ENCODE data around the gene ABCD4.

DNA sequence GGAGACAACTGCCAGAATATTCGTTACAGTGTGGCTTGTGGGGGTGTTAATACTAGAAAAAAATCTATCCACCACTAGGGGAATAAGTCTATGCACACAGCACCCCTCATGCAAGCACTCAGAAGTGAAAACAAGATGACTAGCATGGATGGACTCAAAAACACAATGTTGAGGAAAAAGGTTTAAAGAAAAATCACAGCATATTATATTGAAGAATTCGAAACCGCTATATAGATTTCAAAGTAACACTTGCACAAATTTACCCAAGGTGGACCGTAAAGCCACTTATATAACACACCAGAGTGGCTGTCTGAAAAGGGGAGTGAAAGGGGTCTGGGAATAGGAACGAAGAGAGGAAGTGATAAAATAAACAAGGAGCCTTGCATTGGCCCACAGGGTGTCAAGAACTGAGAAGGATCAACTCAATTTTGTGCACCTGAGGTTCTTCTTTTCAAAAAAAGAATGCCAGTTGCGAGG lies 544 bp downstream of the ABCD4 start:
- TF ChIP-seq POLR2A (IDR thresholded peaks at IDR 0.05) = no peak
- no peak for TF ChIP-seq POLR2AphosphoS5 (IDR thresholded peaks at IDR 0.05)
- TF ChIP-seq, protein P1, sequence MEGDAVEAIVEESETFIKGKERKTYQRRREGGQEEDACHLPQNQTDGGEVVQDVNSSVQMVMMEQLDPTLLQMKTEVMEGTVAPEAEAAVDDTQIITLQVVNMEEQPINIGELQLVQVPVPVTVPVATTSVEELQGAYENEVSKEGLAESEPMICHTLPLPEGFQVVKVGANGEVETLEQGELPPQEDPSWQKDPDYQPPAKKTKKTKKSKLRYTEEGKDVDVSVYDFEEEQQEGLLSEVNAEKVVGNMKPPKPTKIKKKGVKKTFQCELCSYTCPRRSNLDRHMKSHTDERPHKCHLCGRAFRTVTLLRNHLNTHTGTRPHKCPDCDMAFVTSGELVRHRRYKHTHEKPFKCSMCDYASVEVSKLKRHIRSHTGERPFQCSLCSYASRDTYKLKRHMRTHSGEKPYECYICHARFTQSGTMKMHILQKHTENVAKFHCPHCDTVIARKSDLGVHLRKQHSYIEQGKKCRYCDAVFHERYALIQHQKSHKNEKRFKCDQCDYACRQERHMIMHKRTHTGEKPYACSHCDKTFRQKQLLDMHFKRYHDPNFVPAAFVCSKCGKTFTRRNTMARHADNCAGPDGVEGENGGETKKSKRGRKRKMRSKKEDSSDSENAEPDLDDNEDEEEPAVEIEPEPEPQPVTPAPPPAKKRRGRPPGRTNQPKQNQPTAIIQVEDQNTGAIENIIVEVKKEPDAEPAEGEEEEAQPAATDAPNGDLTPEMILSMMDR (IDR thresholded peaks at IDR 0.05) = peak in 2 of 3 donors; percentile 46

All from breast epithelium (tissue), 3 donors.